Stimulated activated CD8-positive, alpha-beta memory T cell treated with anti-CD3 and anti-CD28 coated beads, Interleukin-7, amount 100 ng/mL, for 24 hours (primary cell): ENCODE results near the gene KRT39.

Source experiments
- DNase-seq: peaks from one replicate; pipeline ENCODE4 v3.0.0-alpha.2; 2020; ENCODE audit warnings: low read depth

Gene KRT39

GRCh38 chr17:40980117-40980516, 13.4 kb upstream of the KRT39 start:
- DNase-seq: no peak

DNA sequence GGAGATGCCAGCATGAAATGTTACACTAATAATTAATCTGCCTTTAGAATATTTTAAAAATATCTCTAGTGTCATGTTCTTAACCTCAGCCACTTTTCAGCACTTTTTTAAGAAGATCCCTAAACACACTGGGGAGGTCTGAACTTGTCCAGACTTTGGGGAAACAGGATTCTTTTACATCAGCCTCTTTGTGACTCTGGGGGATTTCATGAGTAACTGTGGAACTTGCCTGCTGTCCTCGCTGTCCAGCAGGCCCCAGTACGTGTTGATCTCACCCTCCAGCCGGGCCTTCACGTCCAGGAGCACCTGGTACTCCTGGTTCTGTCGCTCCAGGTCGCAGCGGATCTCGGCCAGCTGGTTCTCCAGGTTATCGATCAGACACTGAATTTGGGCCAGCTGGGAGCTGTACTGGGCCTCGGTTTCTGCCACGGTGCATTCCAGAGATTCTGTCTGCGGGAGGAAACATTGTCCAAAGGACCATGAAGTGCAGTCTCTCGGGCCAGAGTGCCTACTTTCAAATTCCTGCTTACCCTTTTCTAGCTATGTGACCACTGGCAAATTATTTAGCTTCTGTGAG, 11.9 kb upstream of the KRT39 start:
- DNase-seq: no peak

DNA sequence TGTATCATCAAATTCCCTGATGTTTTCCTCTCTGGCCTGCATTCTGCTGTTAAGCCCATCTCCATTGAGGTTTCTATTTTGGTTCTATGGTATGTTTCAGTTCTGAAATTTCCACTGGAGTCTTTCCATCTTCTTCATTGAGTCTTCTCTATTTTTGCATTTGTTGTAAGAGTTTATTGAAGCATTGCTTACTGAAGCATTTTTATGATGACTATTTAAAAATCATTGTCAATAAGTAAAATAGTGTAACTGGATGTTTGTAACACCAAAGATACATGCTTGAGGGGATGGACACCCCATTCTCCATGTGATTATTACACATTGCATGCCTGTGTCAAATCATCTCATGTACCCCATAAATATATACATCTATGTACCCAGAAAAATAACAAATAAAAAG, 8.8 kb upstream of the KRT39 start:
- DNase-seq: no peak

- DNase-seq: no peak
Measured at GRCh38 chr17:40974366-40974765, 7.6 kb upstream of the KRT39 start.

DNA sequence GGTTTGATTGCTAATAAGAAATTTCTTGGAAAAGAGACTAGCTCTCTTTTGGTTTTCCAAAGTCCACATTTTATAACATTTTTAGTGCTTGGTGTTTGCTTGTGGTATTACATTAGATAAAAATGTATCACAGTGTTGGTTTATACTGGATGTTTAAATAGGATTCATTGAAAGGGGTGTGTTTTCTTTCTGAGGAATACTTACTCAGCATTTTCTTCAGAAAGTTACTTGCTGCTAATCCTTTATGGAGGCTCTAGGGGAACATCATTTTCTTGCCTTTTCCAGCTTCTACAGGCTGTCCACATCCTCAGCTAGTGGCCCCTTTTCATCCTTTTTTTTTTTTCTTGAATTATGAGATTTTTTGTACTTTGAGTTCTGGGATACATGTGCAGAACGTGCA, 834 bp upstream of the KRT39 start:
- DNase-seq: no peak

DNA sequence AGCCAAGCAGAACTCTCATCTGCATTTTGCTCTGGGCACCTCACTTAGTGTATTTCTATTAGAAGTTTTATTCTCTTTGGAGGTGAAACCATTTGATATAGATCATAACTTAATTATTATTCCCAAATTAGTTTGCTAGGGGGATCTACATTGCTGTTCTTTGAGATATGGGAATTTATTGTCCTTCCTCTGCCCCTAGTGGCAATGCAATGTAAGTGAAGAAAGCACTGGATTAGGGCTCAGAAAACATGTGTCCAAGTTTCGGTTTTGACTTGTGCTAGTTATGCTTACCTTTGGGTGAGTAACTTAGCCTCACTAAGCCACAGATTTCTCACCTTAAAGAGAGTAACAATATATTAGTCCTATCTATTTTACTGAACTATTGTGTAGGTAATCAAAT, 2.9 kb downstream of the KRT39 start:
- DNase-seq: no peak

- no peak for DNase-seq
Measured at GRCh38 chr17:40962059-40962561, 4.6 kb downstream of the KRT39 start.

- no peak for DNase-seq
Measured at GRCh38 chr17:40961591-40961990, 5.2 kb downstream of the KRT39 start.

GRCh38 chr17:40960144-40960543, 6.6 kb downstream of the KRT39 start:
- no peak for DNase-seq

DNA sequence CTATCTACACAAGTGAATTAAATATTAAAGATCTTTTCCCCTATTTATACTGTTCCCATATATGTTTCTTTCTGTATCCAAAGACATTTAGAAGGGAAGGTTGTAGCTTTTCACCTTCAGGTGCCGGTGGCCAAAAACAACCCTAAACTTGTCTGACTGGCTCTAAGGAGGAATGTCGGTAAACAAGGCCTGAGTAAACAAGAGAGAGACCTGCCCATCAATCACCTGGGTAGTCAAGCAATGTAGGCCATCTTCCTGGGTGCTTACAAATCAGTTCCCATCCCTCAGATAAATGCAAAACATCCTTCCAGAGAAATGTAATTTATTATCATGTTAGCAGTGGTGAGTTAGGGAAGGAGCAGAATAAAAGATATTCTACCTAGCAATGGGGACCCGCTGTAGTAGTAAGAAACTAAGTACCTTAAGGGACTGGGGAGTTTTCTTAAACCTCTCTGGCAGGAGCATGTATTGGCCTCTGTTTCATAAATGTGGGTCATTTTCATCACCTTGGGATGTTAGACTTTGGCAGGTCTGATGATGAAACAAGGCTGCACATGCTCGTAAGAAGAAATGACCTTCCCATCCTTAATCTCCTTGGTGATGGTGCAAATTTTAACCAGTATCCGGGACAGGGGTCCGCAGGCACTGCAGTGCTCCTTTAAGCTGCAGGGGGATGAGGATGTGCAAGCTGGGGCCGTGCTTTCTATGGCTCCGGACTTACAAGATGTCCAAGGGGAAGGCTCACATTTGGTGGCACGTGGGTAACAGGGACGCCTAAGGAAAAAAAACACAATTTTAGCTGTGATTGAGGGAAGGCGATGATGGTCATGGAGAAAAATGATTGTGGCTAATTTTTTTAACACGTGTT, 8.4 kb downstream of the KRT39 start:
- DNase-seq: no peak

GRCh38 chr17:40956401-40957254, 10.1 kb downstream of the KRT39 start:
- no peak for DNase-seq

DNA sequence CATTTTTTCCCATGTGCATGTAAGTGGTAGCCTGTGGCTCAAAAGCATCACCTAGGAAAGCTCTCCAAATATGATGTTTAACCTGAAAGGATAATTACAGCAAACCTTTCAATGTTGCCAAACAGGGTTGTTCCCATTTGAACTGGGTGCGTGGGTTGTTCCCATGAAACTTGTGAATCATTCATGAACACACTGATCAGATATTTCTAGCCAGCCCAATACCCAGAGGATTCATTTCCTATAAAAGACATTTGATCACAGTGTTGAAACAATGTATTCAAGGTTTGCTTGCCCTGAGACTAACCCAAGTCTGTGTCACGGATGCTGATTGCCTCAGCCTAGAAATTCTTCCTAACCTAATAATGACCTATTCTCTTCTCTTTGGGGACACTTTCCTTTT, 12.9 kb downstream of the KRT39 start:
- DNase-seq: no peak

DNA sequence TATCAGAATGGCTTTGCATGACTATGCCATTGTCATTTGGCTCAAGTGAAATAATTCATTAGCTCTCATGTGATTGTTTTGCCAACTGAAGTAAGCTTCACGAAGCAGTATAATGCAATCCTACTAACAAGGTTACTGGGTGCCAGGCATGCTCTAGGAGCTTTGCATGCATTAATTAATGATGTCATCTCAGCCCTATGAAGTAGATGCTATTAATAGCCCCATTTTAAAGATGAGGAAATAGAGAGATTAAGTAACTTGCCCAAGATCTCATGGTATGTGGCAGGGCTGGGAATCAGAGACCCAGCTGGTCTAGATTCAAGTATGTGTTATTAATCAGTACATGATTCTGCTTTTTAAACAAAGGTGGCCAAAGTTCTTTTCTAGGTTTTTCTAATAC, 14.1 kb downstream of the KRT39 start:
- DNase-seq: no peak

DNA sequence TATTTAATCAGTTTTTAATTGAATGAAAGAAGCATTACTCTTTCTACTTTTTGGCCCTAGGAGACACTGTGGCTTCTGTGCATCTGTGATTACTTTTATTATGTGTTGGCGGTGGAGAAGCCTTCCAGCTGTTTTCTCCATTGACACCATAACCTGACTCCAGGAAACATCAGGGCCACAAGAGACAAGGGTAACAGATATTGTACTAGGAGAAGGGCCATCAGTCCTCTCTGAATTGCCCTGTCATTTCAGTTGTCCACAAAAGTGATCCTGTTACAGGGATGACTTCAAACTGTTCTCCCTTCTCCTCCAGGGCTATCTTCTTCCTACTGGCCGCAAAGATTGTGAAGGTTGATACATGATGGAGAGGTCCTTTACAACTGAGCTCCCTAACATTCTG, 14.6 kb downstream of the KRT39 start:
- DNase-seq: no peak

- DNase-seq: no peak
Measured at GRCh38 chr17:40951011-40951622, 15.6 kb downstream of the KRT39 start.

DNA sequence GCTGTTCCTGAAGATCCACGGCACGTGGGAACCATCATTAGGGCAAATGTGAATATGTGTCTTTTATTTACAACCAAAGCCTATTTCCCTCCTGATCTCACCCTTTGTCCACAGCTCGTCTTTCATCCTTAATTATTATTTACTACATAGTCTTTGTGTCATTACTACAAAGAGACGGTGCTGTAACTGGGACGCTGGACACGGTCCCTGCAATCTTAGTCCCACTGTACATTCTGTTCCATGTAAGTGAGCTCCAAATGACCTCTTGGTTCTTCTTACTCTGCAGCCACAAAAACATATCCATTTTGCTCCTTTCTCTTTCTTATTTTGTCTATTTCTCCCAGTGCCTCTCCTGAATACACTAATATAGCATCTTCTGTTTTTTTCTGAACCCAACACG, 16.6 kb downstream of the KRT39 start:
- DNase-seq: no peak

DNA sequence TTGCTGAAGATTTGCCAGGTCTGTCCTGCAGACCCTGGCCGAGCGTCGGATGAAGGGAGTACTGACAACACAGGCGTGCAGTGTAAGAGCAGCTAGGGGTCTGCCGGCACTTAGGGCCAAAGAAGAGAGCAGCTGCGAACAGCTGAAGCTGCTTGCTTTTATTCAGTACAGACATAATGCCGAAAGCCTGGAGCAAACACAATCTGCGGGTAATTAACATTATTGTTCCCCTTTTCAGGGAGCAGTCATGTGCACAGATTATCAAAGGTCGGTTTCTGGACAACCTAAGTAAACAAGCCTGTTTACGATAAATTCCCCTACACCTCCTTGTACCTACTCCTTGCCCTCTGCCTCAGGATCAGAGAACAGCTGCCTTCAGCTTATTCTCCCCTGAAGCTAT, 17.3 kb downstream of the KRT39 start:
- DNase-seq: no peak

DNA sequence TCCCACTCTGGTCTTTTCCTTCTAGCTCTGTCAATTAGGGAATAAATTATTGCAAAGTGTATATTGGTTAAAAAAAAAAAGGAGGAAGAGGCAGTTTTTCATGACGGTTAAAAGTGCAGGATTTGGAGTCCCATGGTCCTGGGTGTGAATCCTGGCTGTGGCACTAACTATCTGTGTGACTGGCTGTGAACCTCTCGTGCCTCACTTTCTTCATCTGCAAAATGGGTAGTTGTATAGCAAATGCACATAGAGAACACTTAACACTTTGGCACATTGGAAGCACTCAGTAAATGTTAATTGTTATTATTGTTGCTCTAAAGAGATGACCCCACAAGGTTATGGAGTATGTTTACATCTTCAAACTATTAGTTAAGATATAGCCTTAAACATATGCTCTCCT, 18.8 kb downstream of the KRT39 start:
- DNase-seq: no peak

- DNase-seq: no peak
Measured at GRCh38 chr17:40945414-40945813, 21.3 kb downstream of the KRT39 start.

GRCh38 chr17:40944531-40944930, 22.2 kb downstream of the KRT39 start:
- DNase-seq: no peak

DNA sequence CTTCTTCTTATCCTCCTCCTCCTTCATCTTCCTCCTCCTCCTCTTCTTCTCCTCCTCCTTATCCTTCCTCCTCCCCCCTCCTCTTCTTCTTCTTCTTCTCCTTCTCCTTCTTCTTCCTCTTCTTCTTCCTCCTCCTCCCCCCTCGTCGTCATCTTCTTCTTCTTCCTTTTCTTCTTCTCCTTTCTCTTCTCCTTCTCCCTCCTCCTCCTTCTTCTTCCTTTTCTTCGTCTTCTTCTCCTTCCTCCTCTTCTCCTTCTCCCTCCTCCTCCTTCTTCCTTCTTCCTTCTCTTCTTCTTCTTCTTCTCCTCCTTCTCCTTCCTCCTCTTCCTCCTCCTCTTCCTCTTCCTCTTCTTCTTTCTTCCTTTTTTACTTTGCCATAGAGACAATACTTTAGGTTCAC, 24.2 kb downstream of the KRT39 start:
- no peak for DNase-seq

DNA sequence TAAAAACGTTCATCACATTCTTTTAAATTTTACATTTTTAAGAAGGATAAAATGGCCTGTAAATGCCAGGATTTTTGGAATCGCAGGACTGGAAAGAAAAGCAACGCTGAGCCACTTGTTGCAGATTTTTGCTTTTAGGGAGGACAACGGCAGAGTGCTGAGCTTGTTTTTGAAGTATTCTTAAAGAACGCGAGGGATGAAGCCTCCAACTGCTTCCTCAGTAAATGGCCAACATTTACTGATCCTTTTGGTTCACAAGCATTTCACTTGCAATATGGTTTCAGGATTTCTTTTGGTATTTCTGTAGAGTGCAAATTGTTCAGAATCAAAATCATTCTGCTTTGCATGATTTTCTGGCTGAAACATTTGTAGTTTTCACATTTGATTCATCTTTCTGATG, 26.5 kb downstream of the KRT39 start:
- DNase-seq: no peak
